Measurements from ENCODE around the gene ARL15.

- no peak for TF ChIP-seq CTCF (IDR thresholded peaks at IDR 0.05)
- no peak for TF ChIP-seq EZH2 (IDR thresholded peaks at IDR 0.05; ENCODE audit: borderline replicate concordance, insufficient read depth, low read depth, low read length, poor library complexity, severe bottlenecking)
Measured at GRCh38 chr5:54317511-54318260, 7.3 kb upstream of the ARL15 start.

All from B cell (primary cell).